WI38 (cell line): Measurements from ENCODE around the gene VPS26B.

Experiments used
- H3K4me3 ChIP-seq: 2 replicates; pipeline ENCODE4 v1.5.1; 2011; ENCODE audit warnings: low read depth, mild to moderate bottlenecking, control low read depth, low read length
- TF ChIP-seq, protein P1 (sequence below): IDR thresholded peaks from 2 replicates; pipeline ENCODE4 v1.5.1; 2012; ENCODE audit warnings: low read depth, mild to moderate bottlenecking, control low read depth, low read length

VPS26B gene

DNA sequence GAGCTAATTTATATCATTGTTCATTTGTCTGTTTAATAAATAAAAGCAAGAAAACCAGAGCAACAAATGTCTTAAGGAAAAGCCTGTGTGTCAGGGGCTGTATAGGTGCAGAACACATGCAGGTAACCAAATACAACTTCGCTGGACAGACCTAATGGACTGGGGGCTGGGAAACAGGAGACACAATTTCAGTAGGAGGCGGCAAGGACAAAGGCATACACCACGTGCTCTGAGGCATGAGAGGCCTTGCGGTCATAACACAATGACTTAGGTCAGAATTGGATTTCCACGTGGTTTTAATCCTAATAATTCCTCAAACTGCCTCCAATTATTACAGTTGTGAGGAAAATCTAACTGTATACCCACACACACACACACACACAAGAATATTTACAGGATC, 43.0 kb downstream of the VPS26B start:
- no peak overlapping the region for H3K4me3 ChIP-seq
- TF ChIP-seq, protein P1, sequence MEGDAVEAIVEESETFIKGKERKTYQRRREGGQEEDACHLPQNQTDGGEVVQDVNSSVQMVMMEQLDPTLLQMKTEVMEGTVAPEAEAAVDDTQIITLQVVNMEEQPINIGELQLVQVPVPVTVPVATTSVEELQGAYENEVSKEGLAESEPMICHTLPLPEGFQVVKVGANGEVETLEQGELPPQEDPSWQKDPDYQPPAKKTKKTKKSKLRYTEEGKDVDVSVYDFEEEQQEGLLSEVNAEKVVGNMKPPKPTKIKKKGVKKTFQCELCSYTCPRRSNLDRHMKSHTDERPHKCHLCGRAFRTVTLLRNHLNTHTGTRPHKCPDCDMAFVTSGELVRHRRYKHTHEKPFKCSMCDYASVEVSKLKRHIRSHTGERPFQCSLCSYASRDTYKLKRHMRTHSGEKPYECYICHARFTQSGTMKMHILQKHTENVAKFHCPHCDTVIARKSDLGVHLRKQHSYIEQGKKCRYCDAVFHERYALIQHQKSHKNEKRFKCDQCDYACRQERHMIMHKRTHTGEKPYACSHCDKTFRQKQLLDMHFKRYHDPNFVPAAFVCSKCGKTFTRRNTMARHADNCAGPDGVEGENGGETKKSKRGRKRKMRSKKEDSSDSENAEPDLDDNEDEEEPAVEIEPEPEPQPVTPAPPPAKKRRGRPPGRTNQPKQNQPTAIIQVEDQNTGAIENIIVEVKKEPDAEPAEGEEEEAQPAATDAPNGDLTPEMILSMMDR = no peak

DNA sequence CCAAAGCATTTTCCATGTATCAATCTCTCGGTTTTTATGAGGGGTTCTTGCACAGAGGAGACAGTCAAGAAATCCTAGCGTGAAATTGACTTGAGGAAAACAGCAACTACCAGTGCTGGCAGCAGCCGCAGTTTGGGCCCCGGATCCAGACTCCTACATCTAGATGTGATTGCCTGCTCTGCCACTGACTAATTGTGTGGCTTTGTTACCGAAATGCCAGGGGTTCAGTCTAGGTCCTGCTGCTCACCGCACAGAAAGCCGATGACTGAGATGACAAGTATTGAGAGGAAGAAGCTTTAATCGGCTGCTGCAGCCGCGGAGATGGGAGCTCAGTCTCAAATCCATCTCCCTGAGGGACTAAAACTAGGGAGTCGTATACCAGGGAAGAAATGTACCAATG, 43.5 kb downstream of the VPS26B start:
- TF ChIP-seq, protein P1 = no peak

DNA sequence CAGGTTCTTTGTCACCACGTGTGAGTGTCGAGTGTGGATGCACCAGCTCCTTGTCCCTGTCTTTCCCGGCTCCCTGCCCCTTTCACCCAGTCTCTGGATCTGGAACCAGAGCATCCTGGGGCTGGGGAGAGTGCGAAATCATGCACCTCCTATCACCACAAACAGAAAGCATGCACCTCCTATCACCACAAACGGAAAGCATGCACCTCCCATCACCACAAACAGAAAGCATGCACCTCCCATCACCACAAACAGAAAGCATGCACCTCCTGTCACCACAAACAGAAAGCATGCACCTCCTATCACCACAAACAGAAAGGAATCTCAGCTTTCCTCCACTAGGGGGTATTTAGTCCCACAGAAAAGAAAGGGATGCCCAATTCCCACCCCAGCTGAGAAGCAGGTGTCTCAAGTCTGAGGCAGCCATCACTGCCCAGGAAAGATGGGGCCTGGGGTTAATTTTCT, 45.8 kb downstream of the VPS26B start:
- H3K4me3 ChIP-seq = no peak overlapping the region
- TF ChIP-seq, protein P1 = peak; percentile 7; the same call in 1 of the 2 replicates

More for the DNA sequence above, 43.5 kb downstream of the VPS26B start:
- no peak overlapping the region for H3K4me3 ChIP-seq

DNA sequence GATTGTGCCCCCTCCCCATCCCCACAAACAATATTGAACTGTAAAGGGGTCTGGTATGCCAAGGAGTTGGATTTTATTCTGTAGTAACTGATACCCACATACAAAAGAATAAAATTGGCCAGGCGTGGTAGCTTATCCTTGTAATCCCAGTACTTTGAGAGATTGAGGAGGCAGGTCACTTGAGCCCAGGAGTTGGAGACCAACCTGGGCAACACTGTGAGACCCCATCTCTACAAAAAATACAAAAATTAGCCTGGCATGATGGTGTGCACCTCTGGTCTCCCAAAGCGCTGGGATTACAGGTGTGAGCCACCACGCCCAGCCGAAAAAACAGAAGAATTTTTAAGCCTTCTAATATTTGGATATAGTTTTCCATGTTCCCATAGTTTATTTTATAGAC, 47.5 kb downstream of the VPS26B start:
- H3K4me3 ChIP-seq = no peak overlapping the region
- TF ChIP-seq, protein P1 = no peak

DNA sequence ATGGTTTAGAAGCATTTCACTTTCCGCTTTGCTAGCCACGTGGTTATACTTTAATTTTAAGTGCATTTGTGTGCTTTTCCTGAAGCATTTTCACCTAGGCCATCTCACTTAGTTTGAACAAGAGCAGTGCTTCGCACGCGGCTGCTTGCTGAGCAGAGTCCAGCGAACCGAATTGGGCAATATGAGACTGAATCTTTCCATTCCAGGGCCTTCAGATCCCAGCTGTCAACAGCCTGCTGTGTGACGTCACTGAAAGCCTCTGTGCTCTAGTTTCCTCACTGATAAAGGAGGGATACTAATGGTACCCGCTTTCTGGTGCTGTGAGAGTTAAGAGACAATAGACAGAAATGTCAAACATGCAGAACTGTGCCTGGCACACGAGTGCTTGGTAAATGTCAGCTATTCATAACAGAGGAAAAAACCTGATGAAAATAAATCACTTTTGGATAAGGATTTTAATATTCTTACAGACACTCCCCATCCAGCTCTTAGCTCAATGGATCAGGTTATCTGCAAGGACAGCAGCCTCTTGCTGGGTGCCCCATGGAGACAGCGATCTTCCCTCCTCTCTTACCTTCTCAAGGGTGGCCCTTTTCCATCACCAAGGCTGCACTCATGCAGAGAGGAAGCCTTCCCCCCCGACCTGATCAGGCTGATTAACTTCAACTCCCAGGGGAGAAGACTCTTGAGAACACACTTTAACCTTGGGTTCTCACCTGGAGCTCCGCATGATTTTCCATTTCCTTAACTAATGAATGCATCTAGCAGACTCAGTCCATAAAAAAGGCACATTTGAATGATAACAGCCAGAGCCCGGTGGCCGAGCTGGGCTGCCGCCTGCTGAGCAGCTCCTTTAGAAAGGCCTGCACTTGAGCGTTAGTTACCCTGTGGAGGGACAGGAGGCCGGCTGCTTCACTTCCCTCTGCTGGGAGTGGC, 48.2 kb downstream of the VPS26B start:
- H3K4me3 ChIP-seq = no peak overlapping the region

DNA sequence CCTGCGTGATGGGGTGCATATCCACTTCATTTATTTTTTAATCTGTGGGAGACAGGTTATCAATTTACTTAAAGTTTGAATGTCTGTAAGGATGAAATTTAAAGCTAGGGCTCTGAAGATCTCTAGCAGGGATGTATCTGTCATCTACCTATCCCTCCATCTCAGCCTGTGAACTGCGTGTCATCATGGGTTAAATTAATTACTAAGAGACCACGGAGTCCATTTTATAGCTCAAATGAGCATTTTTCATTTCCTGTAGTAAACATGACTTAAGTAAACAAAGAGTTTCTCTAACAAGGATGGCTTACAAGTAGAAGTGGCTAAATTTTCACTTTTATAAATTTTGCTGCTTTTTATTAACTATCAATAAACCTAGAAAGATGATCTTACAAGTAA, 48.8 kb downstream of the VPS26B start:
- no peak overlapping the region for H3K4me3 ChIP-seq
- TF ChIP-seq, protein P1 = no peak

More for the DNA sequence above, 48.2 kb downstream of the VPS26B start:
- TF ChIP-seq, protein P1 = no peak

DNA sequence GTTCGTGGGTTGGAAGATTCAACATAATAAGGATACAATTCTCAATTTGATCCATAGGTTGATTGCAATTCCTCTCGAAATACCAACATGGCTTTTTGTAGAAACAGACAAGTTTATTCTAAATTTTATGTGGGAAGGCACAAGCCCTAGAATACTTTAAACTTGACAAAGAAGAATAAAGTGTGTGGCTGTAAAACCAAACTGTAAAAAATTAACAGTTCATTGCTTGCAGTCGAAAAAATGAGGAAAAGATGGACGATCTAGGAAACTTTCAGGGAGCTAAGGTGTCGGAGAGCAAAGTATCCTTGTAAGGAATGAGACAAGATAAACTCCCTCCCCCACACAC, 50.7 kb downstream of the VPS26B start:
- TF ChIP-seq, protein P1 = no peak
- H3K4me3 ChIP-seq = no peak overlapping the region
